Fibroblast of skin of abdomen (primary cell): ENCODE measurements around the gene BSCL2.
"Not testable (repeated sequence)": the region's sequence is repeated elsewhere in the genome, so short reads cannot be mapped to it uniquely, and the experiment has no call there.

Source experiments
- DNase-seq: peaks from one replicate; pipeline ENCODE4 v3.0.0-alpha.2; 2013

BSCL2 gene

DNA sequence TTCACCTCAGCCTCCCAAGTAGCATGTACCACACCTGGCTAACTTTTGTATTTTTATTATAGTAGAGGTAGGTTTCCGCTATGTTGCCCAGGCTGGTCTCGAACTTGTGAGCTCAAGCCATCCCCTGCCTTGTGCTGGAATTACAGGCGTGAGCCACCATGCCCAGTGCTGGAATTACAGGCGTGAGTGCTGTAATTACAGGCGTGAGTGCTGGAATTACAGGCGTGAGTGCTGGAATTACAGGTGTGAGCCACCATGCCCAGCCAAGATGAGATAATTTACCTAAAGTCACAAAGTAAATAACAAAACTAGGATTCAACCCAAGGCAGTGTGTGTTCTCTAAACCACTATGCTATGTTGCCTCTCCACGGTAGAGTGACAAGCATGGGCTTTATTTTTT lies 24.7 kb downstream of the BSCL2 start:
- no peak for DNase-seq

GRCh38 chr11:62680825-62681240 lies 26.4 kb downstream of the BSCL2 start:
- peak; percentile 78 for DNase-seq

DNA sequence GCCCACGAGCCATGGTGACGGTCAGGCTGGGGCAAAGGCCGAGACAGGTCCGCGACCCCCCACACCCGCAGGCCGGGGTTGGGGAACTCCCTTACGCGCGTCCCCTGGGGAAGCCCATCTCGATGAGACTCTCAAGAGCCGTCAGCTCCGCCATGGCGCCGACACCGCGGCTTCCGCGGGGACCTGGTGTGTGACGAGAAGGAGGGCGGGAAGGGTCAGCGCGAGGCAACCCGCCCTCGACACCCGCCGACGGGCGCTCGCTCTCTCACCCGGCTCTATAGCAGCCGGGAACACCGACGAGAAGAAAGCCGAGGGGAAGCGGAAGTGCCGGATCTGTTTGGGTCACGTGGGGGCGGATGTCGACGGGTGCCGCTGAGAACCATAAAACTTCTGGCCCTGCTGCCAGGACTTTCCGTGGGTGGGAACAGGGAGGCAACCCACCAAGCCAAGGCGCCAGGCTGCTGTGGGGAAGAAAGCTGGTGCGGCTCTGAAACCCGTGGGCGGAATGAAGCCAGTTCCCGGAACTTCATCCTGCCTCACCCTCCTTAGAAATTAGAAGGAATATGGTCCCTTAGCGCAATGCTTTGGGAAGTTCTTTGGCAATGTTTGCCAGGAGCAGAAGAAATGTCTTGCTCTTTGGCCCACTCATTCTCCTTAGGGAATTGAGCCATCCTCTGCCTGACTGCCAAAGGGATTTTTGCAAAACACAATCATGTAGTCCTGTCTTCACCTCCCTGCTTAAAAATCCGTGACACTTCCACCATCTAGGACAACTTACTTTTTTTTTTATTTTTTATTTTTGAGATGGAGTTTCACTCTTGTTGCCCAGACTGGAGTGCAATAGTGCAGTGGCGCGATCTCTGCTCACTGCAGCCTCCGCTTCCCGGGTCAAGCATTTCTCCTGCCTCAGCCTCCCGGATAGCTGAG lies 28.2 kb downstream of the BSCL2 start, which contains the start of gene UBXN1:
TSS of gene UBXN1 (minus strand) at position 304 of the 927 bp plus-strand sequence. CDS start at position 154, 150 bp downstream.
- peak; percentile 87 for DNase-seq

DNA sequence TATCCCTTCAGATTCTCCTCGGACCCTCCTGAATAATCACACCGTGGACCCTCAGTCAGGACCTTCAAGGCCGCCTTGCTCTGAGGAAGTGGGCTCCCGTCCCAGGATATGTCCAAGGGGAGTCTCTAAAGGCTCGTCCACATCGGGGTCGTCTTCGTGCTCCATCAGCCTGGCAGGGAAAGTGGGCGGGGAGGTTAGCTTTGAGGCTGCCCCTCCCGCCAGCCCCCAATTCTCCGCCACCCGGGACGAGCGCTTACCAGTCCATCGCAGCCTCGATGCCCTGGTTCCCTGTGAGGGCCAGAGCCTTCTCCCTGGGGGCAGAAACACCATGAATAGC lies 28.8 kb downstream of the BSCL2 start:
- no peak for DNase-seq

DNA sequence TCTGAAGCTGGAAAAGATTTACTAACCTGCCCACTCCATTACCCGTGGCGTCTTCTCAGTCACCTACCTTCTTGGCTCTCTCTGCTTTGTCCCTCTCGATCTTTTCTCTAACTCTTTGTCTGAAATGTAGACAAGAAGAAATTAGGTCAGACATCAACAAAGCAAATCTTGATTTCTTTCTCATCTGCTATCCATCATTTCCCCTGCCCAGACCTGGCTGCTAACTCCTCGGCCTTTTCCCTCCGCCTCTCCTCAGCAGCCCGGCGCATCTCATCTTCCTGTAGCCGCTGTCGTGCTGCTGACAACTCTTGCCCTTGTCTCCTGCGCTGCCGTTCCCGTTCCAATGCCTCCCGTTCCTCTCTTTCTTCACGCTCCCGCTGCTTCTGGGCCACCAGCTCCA lies 29.5 kb downstream of the BSCL2 start:
- no peak for DNase-seq

GRCh38 chr11:62677156-62677555 lies 30.1 kb downstream of the BSCL2 start:
- no peak for DNase-seq

- DNase-seq: no peak
Measured at GRCh38 chr11:62676698-62677097, 30.5 kb downstream of the BSCL2 start.

- DNase-seq: not testable (repeated sequence)
Measured at GRCh38 chr11:62675415-62675814, 31.8 kb downstream of the BSCL2 start.

GRCh38 chr11:62673196-62673525 lies 34.1 kb downstream of the BSCL2 start:
- no peak for DNase-seq

GRCh38 chr11:62671608-62672389 lies 35.4 kb downstream of the BSCL2 start, which contains the start of the genes LBHD1 and UQCC3:
LBHD1 (minus strand) TSS chr11:62672267; CDS start chr11:62670031, 2,236 bp downstream.
UQCC3 (plus strand) TSS chr11:62671673; CDS start chr11:62671746, 73 bp downstream.
- DNase-seq: peak; percentile 87

DNA sequence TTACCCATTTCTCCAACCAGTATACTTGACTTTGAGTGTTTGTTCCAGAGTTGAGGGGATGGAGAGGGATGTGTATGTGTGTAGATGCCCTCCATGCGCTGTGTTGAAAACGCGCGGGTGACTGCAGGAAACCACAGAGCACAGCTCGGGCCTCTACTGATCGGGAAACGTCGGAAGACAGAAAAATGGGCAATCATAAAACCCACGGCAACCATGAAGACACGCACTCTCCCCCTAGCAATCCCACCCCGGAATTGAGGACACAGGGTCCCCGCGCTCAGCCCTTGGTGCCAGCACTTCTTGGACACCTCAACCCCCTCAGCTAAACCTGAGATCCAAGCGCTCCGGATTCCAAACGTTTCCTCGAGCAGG lies 36.0 kb downstream of the BSCL2 start:
- no peak for DNase-seq

- no peak for DNase-seq
Measured at GRCh38 chr11:62669420-62670161, 37.6 kb downstream of the BSCL2 start.

GRCh38 chr11:62667460-62667859 lies 39.8 kb downstream of the BSCL2 start:
- no peak for DNase-seq

DNA sequence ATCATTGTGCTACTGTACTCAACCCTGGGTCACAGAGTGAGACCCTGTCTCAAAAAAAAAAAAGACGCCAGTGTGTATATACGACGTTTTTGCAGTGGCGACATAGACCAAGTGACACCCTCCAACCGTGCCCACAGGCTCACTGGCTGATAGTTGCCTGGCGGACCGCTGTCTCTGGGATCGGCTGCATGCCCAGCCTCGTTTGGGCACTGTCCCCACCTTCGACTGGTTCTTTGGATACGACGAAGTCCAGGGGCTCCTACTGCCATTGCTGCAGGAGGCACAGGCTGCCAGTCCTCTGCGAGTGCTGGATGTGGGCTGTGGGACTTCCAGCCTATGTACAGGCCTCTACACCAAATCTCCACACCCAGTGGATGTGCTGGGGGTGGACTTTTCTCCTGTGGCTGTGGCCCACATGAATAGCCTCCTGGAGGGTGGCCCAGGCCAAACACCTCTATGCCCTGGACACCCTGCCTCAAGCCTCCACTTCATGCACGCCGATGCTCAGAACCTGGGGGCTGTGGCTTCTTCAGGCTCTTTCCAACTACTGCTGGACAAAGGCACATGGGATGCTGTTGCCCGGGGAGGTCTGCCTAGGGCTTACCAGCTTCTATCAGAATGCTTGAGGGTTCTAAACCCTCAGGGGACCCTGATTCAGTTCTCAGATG lies 40.8 kb downstream of the BSCL2 start:
- no peak for DNase-seq

DNA sequence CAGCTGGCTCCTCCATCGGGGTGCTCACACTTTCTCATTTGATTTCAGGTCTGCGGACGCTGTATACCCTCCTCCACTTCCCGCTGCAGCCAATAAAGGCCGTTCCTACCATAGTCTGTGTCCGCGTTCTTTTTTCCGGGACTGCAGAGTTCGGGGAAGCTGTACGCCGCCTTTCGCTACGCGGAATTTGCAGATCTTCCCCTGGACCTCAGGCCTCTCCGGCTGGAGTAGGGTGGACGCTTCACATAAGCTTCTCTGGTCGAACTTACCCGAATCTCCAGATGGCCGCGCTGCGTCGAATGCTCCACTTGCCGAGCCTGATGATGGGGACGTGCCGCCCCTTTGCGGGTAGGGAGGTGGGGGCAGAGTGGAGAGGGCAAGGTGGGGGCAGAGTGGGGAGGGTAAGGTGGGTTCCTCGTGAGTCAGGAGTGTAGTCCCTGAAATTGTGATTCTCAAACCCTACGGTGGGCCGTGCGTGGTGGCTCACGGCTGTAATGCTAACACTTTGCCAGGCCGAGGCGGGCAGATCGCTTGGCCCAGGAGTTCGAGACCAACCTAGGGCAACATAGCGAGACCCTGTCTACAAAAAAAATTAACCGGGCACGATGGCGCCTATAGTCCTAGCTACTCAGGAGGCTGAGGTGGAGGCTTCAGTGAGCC lies 41.5 kb downstream of the BSCL2 start:
- DNase-seq: peak; percentile 53

DNA sequence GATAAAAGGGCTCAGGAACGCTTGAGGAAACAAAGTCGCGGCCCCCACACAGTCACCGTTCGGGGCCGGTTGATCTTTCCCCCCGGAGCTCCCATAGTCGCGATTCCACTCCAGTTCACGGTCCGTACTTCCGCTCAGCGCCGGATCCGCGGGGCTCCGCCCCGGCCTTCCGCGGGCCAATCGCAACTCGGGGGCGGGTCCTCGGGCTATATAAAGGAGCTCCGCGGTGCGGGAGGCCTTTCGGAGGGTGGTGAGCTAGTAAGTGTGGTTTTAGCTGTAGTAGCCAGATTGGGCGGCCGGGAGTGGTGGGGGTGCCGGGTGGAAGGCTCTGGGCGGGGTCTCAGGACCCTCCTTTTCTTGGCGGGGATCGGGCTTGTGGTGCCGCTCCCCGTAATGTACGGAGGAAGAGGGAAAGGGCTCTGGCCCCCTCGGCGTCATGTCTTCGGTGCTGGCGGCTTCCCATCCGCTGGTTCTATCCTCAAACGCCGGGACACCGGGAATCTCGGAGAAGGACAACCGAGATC lies 42.1 kb downstream of the BSCL2 start, which contains the start of the genes C11orf98 and CSKMT:
TSS of gene C11orf98 (minus strand) at position 136 of the 524 bp plus-strand sequence. CDS start at position 95, 41 bp downstream.
TSS of gene CSKMT (plus strand) at position 238 of the 524 bp plus-strand sequence. CDS start 568 bp downstream, outside the sequence.
- peak; percentile 93 for DNase-seq

DNA sequence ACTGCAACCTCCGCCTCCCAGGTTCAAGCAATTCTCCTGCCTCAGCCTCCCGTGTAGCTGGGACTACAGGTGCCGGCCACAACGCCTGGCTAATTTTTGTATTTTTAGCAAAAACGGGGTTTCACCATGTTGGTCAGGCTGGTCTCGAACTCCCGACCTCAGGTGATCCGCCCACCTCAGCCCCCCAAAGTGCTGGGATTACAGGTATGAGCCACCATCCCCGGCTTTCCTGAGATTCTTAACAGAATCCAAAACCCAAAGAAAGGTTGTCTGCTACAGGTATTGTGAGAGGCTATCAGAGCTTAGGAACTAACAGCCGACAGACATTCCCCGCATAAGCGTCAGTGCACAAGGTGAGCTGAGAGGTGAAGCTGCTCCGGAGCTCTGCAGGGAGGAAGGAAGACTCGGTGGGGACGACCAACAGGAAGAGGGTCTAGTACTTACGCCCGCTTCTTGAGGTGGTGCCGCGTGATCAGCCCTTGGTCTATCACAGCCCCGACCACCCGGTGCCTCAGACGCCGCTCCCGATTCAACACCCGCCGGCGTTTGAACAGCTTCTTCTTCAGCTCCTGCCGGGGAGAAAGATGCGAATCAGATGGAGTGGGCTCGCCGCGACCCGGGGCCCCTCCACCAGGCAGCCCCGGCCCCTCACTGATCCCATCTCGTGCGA lies 42.7 kb downstream of the BSCL2 start:
- peak; percentile 49 for DNase-seq

- DNase-seq: no peak
Measured at GRCh38 chr11:62656796-62657429, 50.3 kb downstream of the BSCL2 start.

DNA sequence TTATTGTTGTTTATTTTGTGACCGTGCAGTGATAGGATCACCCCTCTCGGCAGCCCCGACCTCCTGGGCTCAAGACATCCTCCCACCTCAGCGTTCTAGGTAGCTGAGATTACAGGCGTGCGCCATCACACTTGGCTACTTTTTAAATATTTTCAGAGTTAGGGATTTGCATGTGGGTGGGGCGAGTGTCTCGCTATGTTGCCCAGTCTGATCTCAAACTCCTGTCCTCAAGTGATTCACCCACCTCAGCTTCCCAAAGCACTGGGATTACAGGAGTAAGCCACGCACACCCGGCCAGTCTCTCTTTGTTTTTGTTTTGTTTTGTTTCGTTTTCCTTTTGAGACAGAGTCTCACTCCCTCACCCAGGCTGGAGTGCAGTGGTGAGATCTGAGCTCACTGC lies 52.9 kb downstream of the BSCL2 start:
- no peak for DNase-seq
